Activated CD8-positive, alpha-beta memory T cell treated with anti-CD3 and anti-CD28 coated beads for 24 hours (primary cell): ENCODE data around the gene TXK.

Experiments
- DNase-seq: peaks from one replicate; pipeline ENCODE4 v3.0.0-alpha.2; 2020

TXK gene

DNA sequence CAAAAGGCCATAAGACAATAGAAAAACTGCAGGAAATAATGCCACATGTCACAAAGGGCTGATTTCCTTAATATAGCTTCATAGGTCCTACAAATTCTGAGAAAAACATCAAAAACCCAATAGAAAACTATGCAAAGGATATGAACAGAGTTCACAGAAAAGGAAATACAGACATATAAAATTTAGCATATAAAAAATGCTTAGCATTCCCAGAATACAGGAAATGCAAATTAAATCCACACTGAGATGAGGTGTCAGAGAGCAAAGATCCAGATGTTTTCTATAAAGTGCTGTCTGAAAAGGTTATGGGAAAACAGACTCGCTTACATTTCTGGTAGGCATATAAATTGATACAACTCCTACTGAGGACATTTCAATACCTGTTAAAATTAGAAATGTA is 33.8 kb downstream of the TXK start:
- no peak for DNase-seq

DNA sequence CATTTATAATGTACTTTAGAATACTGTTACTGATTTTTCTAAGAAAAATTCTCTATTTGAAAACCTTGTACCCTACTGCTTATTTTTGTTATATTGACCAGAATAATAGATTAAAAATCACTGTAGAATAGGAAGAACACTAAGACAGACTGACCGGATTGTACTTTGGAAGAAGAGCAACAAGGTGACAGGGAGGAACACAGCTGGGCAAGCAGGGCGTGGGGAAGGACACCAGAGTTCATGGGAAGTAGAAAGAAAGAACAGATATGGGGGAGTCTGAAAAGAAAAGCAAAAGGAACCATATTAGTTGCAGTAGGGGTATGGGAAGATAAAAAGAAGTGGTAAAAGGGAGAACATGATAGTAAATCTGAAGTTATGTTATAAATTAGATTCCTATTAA is 38.6 kb downstream of the TXK start:
- DNase-seq, result no peak

DNA sequence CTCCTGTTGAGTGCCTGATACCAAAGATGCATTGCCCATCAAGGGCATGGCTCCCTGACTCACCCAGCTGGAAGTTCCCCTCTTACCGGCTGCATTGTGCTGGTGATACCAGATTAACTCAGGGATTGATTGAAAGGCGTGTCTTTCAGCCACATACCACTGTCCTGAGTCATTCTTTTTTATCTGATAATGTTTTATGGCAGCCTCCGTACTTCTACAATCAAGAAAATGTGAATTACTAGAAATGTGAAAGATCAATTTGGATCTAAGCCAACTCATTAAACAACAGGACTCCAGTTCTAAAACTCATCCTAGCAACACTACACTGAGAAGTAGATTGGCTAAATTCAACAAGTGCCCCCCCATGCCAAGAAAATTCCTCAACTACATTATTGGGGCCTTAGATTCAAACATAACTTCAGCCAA is 40.0 kb downstream of the TXK start:
- no peak for DNase-seq

DNA sequence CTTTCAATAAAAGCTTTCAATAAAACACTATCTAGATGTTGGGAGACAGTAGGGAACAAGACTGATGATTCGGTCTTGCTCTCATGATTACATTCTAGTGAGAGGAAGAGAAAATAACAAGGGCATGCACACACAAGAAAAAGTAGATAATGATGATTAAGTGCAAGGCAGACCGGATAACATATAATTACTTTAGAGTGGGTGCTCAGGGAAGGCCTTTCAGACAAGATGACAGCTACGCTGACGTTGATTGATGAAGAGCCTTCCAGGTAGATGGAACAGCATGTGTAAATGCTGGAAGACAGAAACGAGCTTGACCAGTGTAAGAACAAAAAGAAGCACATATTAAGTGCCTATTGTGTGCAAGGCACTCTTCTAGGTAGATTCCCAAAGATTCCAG is 43.4 kb downstream of the TXK start:
- no peak for DNase-seq

DNA sequence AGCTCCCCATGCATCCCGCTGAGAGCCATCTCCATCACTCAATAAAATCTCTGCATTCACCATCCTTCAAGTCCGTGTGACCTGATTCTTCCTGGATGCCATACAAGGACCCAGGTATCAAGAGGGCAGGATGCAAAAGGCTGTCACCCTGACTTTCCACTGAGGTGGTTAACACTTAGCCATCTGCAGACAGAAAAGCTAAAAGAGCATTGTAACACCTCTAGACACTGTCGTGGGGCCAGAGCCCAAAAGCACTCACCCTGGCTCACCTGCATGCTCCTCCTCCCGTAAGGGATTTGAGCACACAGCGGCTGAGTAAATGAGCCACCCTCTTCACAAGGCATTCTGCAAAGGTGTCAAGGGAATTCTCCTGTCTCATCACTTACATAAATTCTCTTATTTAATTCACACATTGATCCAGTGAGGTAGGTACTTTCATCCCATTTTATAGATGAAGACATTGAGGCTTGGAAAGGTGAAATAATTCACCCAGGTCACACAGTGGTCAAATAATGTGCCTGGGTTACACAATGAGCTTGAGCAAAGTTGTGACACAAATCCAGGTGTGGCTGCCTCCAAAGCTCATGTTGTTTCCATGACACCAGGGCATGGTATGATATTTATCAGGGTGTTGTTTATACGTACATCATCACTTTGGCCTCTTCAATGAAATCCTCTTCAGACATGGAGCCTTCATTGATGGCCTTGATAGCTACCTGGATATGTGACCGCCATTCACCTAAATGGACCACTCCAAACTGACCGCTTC is 48.0 kb downstream of the TXK start:
- DNase-seq, result no peak

DNA sequence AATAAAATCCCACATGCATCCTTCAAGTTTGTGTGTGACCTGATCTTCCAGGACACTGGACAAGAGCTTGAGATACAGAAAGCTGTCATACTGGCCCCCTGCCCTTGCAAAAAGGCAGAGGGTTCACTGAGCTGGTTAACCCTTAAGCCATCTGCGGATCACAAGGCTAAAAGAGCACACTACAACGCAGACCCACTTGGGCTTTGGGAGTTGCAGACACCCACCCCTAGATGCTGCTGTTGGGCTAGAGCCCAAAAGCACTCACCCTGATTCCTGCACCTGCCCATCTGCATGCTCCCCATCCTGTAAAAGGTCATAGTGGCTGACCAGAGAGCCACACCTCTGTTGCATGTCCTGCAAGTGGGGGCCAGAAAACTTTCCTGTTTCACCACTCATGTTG is 51.1 kb downstream of the TXK start:
- DNase-seq, result no peak

DNA sequence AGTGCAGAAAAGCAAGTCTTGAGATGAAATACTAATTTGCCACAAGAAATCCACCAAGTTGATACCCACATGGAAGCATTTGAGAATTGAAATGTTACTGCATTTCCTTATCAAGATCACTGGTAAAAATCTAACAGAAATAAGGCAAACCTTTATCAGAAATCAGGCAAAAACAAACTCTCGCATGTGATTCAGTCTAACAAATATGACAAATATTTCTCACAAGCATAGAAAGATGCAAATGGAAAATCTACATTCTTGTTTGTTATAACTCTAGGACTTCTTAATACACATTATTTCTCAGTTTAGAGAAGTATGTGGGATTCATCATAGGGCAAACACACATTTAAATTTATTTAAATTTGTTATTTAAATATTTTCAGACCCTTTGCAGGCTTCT is 52.9 kb downstream of the TXK start:
- DNase-seq, result no peak

DNA sequence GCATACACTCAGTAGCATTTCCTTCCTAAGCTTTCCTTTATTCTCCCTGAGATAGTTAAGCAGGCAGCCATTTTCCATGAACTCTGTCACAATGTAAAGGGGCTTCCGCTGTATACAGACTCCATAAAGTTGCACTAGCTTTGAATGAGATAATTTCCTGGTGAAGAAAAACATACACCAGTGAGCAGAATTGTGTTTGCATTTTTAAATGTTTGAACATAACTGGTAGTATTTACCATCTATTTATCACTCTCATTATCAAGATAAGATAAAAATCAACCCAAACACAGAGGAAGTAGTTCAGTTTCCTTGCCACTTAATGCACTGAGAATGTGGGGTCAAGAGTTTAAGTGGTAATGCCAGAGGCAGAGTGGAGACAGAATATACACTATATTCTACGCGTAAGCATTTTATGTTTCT is 54.1 kb downstream of the TXK start:
- no peak for DNase-seq

DNA sequence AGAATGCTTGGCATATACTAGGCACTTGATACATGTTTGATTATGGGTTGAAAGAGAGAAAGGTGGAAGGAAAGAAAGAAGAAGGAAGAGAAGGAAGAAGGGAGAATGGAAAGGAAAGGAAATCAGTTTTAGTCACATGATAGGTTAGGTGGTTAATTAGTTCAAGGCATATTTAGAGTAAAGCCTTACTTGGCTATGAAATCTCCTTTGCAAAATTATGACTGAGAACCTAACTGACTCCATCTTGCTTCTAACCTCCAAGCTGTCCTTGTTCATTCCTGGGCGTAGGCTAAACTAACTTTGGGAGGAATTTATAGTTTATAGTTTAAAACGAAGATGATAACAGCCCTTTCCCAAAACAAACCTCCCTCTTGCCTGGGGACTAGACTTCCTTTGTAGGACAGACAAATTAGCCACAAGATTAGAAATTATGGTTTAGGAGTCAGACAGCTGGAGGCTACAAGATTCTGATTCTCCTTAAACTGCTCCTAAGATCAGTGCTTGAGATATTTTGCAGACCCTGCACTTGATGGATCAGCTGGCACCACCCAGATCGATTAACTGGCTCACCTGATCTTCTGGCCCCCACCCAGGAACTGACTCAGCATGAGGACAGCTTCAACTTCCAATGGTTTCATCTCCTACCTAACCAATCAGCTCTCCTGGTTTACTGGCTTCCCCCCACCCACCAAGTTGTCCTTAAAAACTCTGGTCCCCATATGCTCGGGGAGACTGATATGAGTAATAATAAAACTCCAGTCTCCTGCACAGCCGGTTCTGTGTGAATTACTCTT is 55.0 kb downstream of the TXK start:
- no peak for DNase-seq

DNA sequence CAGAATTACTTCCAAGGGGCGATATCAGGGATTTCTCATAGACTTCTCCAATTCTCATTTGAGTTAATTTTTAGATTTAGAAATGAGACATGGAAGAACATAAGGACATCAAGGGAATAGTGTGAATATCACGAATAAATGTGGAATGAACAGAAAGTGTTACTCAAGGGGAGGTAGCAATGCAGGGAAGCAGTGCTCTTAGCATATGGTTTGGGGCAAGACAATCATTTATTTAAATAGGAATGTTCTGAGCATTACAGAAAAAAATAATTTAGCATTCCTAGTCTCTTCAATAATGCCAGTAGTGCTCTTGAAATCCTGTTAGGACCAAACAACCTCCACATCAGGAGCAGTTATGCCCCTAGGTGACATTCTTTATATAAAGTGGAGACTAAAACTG is 55.6 kb downstream of the TXK start:
- no peak for DNase-seq

DNA sequence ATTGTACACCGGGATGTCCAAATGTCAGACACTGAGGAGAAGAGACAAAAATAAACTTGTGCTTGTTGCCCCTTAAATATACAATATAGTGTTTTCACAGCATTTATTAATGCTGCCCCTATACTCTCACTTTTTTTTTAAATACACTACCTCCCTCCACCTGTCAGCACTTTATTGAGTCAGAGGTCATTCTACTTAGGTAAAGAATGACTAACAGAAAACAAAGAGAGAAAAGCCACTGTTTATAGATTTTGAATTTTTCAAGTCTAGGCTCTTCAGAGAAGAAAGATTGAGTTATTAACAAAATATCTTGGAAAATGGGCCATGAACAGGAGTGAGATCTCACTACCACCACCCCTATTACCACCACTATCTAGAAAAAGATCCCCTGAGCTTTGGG is 59.4 kb downstream of the TXK start:
- no peak for DNase-seq

DNA sequence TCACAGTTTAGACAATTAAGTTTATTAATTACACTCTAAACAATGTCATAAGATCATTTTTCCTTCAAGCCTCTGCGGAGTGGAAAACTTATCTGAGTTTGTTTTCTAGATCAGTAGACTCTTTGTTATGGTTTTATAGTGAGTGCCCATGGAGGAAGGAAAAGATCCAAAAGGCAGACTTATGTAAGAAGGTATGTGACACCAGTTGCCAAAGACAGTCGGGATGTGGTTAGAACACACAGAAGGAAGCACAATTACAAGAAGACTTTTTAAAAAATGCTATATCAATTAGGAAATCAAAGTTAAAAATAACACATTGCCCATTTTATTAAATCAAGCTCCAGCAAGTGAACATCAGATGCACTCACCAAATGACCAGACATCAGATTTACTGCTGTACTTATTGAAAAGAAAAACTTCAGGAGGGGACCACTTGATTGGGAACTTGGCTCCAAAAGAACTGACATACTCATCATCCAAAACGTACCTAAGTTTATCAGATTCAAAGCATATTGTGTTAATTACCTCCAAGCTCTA is 60.4 kb downstream of the TXK start:
- no peak for DNase-seq

DNA sequence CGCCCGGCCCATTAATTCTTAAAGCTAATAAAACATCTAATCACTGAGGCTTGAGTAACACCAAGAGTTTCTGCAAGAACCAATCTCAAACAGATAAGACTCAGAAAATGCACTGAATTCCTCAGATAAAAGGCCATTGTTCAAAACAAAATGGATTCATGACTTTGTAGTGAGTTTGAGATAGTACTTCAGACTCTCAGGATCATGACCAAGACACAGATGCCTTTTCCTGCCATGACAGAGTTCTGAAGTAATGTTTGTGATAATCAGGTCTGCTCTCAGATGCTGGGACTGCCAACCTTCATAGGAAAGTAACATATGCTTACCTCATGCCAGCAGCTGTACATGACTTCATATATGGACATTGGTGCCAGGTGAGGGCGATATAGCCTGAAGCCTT is 62.9 kb downstream of the TXK start:
- DNase-seq, result no peak

DNA sequence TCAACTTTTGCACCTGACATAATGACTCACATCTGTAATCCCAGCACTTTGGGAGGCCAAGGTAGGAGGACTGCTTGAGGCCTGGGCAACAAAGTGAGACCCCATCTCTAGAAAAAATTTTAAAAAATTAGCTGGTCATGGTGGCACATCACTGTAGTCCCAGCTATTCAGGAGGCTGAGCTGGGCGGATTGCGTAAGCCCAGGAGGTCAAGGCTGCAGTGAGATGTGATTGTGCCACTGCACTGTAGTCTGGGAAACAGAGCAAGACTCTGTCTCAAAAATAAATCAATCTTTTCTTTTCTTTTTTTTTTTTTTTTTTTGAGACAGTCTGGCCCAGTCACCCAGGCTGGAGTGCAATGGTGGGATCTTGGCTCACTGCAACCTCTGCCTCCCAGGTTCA is 65.0 kb downstream of the TXK start:
- no peak for DNase-seq

DNA sequence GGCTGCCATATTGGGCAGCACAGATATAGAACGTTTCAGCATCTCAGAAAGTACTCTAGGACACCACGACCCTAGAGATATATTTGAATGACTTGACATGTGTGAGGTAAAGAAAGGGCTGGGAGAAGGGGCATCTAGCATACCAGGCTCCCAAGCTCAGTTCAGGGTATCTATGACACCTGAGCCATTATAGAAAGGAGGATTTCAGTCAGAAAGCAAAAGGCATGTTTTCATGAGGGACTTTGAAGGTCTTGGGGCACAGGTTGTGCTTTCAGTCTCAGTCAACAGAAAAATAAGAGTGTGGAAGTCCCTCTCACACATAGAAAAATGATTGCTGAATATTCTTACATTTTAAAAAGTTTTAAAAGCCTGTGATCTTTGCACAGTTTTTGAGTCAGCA is 65.9 kb downstream of the TXK start:
- DNase-seq, result no peak

DNA sequence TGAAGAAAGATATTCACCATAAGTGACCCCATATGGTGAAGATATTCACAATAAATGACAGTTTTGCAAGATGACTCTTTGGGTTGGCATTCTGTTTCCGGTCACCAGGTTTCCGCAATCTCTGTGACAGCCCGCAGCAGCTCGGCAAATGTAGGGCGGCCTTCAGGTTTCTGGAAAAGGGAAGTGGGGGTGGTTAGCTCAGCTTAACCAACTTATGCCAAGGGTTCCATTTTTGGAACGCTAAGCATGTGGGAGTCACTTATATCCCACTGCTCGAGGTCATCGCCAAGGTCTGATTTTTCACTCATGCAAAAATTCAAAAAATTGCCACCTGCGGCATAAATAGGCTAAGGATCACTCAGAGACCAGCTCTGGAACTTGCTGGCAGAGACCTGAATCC is 66.5 kb downstream of the TXK start:
- DNase-seq, result no peak

DNA sequence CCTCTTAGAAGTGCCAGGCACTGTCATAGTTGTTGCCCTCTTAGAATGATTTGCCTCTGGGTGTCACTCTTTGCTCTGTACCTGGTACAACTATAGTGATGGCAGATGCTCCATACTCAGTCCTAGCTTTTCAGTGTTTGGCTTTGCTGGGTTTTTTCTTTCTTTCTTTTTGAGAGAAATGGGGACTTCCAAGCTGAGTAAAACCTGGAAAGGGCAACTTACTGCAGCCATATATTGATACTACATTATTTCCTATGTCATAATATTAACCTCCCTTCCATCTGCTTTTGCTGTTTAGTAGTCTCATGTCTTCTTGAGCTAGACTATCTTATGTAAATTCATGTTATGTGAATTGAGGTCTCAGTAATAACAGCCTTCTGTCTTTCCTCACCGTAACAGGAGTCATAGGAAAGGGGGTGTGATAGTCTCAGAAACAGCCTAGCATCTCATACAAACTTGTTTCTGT is 68.4 kb downstream of the TXK start:
- no peak for DNase-seq

DNA sequence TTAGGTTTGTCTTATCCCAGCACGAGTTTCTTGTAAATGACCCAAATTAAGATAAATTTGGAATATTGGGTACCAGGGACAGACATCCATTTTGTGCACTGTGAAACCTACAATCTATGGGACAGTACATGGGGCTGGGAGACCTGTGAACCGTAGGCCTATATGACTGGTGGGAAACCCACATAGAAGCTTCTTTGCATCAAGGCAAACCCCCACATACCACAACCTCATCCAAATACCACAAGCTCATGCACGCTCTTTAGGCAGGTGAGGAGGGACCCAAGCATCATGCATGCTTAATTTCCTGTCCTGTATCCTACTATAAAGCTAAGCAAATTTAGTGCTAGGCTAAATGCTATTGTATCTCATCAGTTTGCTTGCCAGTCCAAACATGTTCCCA is 69.7 kb downstream of the TXK start:
- no peak for DNase-seq

DNA sequence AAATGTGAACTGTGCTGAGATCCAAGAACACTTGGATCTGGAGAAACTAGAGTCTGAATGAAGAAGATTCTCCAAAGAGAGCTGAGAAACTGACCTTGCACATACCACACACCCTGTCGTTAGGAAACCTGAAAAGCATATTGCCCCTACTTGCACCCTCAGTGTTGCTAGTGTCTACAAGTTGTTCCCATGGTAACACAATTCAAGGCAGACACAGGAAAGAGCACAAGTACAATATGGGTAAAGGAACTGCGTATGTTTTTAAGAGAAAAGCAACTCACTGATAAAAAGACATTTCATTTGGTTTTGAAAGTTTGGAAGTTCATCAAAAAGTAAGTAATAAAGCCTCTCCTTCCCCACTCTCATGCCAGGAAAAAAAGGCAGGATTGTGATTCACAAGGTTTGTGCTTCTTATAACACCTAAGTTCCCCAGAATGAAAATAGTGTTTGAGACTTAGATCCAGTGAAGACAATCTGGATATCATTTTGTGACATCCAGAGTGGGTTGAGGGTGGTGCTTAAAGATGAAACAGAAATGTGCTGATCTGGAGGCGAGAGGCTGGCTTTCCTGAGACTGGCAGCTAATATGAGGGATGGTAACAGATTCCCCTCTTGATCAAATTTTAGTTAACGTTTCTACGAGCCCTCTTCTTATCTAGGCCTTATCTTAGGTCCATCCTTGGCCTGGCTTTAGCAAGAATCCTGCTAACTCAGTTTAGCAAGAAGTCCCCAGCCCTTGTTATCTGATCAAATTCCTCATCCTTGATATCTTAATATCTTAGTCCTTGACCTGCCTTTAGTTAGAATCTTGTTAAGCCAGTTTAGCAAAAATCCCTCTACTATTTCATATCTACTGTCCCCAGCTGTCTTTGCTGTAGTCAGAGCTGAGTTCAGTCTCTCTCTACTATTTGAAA is 75.2 kb downstream of the TXK start:
- DNase-seq, result no peak

DNA sequence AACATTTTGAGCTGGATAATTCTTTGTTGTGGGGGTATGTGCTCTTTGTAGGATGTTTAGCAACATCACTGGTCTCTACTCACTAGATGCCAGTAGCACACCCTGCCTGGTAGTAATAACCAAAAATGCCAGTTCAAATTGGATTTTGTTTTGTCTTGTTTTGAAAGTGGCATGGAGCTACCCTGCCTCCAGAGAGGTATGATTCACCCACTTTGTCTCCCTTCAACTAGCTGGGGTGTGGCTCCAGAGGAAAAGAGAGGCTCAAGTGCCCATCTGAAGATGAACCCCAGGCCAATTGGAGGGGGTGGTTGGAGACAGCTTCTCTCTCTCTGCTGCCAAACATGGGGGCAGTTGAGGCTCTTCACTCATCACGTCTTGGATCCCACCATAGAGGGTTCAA is 83.0 kb downstream of the TXK start:
- no peak for DNase-seq

DNA sequence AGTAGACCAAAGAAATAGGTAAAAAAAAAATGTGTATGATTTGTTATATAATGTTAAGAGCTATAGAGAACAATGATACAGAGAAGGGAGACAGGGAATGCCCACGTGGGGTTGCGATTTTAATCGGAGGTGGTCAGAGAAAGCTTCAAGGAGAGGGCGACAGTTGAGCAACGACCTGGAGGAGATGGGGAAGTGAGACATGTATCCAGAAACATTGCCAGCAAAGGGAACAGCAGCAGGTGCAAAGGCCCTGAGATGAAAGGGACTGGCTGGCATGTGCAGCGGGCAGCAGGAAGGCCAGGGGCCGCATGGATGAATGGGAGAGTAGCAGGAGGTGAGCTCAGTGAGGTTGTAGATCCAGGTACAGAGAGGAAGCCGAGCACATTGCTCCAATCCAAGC is 84.6 kb downstream of the TXK start:
- DNase-seq, result no peak

DNA sequence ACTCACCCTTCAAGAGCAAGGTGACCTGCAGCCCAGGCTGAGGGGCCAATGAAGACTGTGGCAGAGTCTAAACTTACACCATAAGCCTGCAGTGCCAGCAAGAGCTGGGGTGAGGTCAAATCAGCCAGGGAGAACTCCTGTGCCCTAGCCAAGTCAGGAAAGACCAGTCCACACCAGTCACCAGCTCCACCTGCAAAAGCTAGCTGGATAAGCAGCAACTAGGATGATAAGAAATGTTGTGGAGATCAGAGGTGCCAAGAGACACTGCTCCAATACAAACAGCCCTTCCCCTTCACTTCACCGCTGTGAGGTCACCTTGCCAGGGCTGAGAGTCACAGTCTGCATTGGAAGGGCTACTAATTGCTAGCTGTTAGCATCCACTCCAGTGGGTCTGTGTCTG is 86.2 kb downstream of the TXK start:
- no peak for DNase-seq

DNA sequence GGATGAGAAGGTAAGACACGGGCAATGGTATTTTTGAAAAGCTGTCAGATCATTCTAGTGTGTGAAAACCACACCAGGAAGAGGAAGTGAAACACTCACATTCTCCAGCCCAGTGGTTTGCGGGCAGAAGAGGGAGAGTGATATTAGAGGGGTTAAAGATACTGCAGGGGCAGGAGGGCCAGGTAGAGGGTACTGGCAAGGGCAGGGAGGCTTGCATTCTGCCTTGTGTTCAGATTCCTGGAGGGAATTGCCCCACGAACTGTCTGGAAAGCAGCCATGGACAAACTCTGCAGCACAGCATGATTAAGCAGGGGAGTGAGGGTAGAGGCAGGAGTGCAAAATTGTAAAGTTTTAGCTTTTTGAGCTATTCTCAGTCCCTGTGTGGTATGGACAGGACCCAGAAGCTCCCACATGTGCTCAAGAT is 86.6 kb downstream of the TXK start:
- peak; percentile 90 for DNase-seq
